ENCODE results near the gene TNRC6A.

Gene TNRC6A

DNA sequence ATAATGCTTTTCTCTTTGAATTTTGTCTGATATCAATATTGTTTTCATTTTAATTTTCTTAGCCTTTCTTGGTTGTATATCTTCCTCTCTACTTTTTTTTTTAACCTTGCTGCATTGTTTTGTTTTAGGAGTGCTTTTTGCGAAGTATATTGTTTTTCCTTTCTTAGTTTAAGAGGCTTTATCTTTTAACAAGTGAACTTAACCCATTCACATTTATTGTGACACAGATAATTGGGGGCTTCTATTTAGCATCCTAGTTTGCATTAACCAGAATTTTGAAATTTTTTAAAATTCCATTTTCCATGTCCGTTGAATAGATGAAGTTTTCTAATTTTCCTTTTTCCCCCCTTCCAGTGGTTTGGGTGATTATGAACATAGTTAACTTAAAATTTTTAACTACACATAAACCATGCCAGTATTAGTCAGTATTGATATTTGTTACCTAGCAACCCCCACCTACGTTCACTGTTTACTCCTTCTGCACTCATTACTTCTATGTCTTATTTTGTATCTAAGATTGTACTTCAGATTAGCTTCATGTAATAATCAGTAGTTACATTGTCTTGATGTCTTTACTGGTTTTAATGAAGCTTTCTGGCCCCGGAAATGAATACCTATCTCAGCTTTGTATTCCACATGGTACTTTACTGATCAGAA is 44.4 kb downstream of the TNRC6A start:
- DNase-seq (ENCODE audit: low spot score) = no peak
- TF ChIP-seq, protein P1, sequence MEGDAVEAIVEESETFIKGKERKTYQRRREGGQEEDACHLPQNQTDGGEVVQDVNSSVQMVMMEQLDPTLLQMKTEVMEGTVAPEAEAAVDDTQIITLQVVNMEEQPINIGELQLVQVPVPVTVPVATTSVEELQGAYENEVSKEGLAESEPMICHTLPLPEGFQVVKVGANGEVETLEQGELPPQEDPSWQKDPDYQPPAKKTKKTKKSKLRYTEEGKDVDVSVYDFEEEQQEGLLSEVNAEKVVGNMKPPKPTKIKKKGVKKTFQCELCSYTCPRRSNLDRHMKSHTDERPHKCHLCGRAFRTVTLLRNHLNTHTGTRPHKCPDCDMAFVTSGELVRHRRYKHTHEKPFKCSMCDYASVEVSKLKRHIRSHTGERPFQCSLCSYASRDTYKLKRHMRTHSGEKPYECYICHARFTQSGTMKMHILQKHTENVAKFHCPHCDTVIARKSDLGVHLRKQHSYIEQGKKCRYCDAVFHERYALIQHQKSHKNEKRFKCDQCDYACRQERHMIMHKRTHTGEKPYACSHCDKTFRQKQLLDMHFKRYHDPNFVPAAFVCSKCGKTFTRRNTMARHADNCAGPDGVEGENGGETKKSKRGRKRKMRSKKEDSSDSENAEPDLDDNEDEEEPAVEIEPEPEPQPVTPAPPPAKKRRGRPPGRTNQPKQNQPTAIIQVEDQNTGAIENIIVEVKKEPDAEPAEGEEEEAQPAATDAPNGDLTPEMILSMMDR (IDR thresholded peaks at IDR 0.05; ENCODE audit: borderline replicate concordance, control extremely low read depth, extremely low read depth, insufficient read depth, missing control alignments) = no peak
- in situ Hi-C loops (cut with MboI; ENCODE audit: low sequenced_read_pairs, unreplicated experiment) = no loop called here

DNA sequence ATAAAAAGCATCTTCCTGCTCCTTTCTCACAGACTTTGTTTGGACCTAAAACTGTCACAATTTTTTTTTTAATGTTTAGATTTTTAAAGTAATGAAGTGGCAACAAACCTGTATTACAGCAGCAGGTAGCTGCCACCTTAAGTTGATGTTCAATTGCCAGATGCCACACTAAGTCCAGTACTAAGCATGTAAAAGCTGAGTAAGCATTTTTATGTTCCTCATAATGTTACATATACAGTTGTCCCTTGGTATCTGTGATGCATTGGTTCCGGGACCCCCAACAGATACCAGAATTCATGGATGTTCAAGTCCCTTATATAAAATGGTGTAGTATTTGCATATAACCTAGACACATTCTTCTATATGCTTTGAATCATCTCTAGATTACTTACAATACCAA is 45.1 kb downstream of the TNRC6A start:
- DNase-seq (ENCODE audit: low spot score) = no peak
- TF ChIP-seq, protein P1 (IDR thresholded peaks at IDR 0.05; ENCODE audit: borderline replicate concordance, control extremely low read depth, extremely low read depth, insufficient read depth, missing control alignments) = no peak
- in situ Hi-C loops (cut with MboI; ENCODE audit: low sequenced_read_pairs, unreplicated experiment) = no loop called here

DNA sequence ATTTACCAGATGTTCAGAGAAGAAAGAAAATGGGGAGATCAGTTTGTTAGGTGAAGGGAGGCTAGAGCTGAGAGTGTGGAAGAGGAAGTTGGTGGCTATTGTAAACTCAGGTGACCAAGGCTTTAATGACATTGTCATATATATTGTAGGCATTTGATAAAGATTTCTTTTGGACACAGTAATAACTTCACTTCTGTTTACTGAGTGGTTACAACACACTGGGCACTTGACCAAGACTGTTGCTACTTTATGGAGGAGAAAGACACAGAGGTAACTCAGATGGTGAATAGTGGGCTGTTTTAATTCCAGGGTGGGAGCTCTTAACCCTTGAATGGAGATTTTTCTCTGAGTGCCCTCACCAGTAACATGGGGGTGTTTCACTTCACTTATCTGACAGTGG is 46.0 kb downstream of the TNRC6A start:
- TF ChIP-seq, protein P1 (IDR thresholded peaks at IDR 0.05; ENCODE audit: borderline replicate concordance, control extremely low read depth, extremely low read depth, insufficient read depth, missing control alignments) = no peak
- DNase-seq (ENCODE audit: low spot score) = no peak
- in situ Hi-C loops (cut with MboI; ENCODE audit: low sequenced_read_pairs, unreplicated experiment) = no loop called here

DNA sequence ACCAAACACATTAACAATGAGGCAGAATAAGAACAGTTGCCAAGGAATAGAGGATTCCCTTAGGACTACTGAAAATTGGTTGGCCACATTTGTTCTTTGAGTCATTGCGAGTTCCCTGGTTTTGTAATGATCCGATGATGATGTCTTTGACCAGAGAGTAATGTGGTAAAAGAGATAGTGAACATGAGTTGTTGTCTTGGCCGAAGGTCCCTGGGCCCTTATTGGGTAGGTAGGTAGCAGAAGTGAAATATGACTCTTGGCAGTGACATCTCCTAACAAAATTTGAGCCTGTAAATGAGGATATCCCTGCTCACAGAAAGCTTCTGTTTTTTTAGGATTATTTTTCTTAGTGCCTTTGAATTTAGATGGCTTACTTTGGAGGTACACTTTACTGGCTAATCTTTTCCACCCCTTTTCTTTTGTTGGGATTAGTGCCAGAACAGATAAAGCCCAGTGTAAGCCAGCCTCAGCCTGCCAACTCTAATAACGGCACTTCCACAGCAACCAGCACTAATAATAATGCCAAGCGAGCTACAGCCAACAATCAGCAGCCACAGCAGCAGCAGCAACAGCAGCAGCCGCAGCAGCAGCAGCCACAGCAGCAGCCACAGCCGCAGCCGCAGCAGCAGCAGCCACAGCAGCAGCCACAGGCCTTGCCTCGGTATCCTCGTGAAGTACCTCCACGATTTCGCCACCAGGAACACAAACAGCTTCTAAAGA is 47.2 kb downstream of the TNRC6A start:
- TF ChIP-seq, protein P1 (IDR thresholded peaks at IDR 0.05; ENCODE audit: borderline replicate concordance, control extremely low read depth, extremely low read depth, insufficient read depth, missing control alignments) = no peak
- DNase-seq (ENCODE audit: low spot score) = no peak
- in situ Hi-C loops (cut with MboI; ENCODE audit: low sequenced_read_pairs, unreplicated experiment) = no loop called here

DNA sequence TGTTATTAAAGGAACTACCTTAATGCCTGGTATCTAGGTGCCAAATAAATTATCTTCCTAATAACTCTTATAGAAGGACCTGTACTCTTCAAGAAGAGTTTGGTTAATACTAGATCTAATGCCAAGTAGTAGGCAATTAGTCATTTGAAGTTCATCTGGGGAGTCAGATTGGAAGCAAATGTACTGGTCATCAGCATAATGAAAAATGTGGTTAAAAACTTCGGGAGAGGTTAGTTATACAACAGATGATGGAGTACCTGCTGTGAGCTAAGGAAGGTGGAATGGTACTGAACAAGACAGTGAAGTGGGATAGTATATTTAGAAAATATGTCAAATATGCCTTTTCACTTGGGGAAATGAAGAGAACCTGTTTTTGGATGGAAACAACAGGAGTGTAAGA is 49.2 kb downstream of the TNRC6A start:
- in situ Hi-C loops (cut with MboI; ENCODE audit: low sequenced_read_pairs, unreplicated experiment) = no loop called here
- TF ChIP-seq, protein P1 (IDR thresholded peaks at IDR 0.05; ENCODE audit: borderline replicate concordance, control extremely low read depth, extremely low read depth, insufficient read depth, missing control alignments) = no peak
- no peak for DNase-seq (ENCODE audit: low spot score)

DNA sequence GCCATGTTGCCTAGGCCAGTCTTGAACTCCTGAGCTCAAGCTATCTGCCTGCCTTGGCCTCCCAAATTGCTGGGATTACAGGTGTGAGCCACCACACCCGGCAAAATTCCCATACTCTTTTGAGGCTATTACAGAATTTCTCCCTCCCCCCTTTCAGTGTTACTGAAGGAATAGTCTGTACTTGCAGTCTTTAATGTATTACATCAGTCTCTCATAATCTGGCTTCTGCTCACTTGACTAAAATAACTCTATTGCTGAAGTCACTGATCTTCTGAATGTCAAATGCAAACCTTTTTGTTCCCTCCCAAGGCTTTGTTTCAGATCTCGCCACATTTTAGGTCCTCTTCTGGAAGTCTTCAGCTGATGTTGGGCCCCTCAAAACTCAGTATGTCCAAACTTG is 51.8 kb downstream of the TNRC6A start:
- TF ChIP-seq, protein P1 (IDR thresholded peaks at IDR 0.05; ENCODE audit: borderline replicate concordance, control extremely low read depth, extremely low read depth, insufficient read depth, missing control alignments) = no peak
- in situ Hi-C loops (cut with MboI; ENCODE audit: low sequenced_read_pairs, unreplicated experiment) = no loop called here
- DNase-seq (ENCODE audit: low spot score) = no peak
